Measurements from ENCODE around the gene ABCC1.
"Not testable (repeated sequence)": the region's sequence is repeated elsewhere in the genome, so short reads cannot be mapped to it uniquely, and the experiment has no call there.

The ABCC1 gene

DNA sequence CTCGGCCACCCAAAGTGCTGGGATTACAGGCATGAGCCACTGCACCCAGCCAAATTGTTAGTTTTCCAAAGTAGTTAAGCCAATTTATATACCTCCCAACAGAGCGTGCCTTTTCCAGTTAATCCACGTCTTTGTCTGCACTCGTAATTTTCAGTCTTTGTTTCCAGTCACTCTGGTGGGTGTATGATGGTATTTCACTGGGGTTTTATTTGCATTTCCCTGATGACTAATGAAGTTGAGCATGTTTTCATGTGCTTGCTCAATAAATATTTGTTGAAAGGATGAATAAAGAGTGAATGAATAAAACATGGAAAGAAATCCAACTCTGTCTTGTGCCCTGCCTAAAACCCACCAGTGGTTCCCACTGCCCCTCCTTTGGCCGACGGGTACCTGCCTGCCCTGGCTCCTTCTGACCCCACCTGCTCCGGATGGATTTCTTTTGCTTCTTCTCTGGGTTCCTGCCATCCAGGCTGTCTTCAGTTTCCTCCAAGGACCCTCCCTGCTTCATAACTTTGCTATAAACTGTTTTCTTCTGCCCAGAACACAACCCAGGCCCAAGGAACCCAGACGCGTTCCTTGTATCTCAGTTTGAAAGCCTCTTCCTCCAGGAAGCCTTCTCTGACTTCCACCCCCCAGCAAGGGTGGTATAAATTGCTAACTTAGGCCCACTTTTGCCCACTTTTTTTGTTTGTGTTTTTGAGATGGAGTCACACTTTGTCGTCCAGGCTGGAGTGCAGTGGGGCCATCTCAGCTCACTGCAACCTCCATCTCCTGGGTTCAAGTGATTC is 3.0 kb upstream of the ABCC1 start:
- DNase-seq, result no peak

DNA sequence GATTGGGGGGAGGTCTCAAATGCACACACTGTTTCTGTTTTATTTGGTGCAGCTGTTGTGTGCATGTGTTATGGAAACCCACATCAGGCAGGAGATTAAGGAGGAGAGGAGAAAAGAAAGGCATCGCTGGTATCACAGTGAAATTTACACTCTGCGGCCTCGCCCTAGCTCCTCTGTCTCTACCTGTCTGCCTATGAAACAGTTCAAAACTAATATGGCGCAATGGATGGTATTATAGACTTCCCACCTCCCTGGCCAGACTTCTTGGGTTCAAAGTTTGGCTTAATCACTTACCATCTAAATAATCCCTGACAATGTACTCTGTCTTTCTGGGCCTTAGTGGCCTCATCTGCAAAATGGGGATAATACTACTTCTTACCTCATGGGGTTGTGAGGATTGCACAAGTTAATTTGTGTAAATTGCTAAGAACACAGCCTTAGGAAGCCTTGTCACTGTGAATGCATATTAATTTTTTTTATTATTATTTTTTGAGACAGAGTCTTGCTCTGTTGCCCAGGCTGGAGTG is 1.4 kb upstream of the ABCC1 start:
- DNase-seq, result no peak

DNA sequence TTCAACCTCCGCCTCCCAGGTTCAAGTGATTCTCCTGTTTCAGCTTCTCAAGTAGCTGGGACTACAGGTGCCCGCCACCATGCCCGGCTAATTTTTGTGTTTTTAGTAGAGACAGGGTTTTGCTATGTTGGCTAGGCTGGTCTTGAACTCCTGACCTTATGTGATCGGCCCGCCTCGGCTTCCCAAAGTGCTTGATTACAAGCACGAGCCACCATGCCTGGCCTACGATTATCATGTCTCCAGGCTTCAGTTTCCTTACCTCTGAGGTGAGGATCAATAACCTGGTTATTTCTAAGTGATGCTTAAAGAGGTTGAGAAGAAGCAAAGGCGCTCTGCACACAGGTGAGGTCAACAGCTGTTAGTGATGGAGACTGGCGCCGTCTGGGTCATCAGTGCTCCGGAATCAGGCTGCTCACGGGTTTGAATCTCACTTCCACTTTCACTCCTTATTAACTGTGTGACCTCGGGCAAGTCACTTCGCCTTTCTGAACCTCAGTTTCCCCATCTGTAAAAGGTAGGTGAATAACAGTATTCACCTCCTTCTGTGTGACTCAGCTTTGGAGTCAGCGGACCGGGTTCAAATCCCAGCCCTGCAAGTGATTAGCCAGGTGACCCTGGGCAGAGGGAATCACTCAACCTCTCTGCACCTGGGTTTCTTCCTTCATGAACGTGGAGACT is 745 bp upstream of the ABCC1 start:
- DNase-seq, result no peak

DNA sequence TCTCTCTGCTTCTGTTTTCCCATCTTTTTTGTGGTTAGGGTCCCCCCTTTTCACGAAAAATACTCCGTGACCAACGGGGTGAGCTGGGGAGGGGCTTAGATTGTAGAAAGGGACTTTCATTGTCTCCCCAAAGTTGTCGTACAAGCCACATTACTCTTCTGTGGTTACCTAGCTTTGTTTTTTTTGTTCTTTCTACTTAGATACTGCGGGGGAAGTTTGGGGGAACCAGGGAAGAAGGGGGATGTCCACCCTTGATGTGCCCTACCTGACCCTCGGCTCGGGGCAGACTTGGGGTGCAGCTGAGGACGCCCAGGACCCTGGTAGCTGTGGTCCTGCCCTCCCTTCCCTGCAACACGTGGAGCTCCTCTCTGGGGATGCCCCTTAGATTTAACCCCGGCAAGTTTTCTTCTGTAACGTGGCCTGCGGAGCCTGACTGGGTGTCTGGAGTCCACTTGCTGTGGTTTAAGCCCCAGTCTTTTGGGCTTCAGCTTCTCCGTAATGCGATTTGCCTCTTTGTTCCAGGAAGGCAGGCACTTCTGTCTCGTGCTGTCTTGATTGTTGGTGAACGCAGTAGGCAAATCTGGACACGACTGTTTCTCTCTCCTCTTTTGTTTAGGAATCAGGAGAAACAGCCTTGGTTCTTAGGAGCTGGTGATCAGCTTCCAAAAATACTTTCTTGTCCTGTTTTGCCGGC is 892 bp downstream of the ABCC1 start:
- DNase-seq, result peak; percentile 15

DNA sequence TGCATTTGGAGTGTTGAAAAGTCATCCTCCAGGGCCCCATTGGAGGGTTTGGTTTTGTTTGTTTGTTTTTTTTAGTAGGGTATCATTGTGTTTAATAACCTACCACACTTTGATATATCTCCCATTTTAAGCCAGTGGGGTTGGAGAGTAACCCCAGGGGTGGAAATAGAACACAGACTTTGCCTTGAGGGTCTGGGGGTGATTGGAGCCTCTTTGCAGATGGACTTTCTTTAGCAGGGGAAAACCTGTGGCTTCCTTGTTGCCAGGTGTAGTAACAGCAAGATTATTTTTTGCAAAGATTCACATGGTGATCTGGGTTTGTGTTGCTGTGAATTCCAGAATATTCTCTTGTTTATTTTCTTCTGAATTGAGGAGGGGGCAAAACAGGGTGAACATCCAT is 1.5 kb downstream of the ABCC1 start:
- DNase-seq, result no peak

DNA sequence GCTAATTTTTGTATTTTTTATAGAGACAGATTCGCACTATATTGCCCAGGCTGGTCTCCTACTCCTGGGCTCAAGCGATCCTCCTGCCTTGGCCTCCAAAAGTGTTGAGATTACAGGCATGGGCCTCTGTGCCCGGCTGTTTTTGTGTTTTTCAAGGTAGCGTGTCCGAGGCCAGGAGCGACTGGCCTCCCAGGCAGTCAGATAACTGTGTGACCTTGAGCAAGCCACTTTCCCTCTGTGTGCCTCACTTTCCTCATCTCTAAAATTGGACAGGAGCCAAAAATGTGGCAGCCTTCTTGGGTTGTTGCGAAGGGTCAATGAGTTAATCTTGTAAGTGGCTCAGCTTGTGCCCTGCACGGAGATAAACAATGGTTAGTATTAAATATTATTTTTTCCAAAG is 2.4 kb downstream of the ABCC1 start:
- DNase-seq, result no peak

DNA sequence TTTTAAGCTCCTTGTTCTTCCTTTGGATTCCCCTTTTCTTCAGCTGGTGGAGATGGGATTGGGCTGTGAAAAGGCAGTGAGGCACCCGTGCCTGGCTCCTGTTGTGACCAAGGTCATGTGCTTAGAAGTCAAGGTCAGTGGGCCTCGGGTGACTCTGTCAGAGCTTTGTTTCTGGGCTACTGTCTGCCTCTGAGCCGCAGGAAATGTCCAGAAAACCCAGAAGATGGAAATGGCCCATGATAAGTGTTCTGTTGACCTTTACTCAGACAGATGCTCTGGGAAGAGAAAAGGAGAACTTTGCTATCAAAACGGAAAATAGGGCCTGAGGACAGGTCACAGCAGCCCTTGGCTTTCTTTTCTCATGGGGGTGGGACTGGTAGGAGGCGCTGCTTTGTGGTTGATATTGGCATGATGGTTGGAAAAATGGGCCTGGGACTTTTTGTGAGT is 2.9 kb downstream of the ABCC1 start:
- no peak for DNase-seq

DNA sequence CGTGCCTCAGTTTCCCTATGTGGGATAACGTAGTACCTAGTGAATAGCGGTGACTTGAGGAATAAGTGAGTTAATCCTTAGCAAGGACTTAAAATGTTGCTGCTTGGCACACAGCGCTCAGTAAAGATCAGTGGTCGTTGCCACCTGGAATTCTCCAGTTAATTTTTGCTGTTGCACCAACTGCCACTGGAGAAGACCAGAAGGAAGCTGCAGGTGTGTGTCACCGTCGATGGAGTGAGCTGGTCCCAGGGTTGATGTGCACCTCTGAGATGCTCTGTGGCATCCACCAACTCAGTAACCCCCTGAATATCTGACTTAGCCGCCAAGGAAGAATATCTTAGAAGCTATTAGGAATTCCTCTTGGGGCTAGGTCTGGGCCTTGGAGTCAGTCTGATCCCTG is 4.1 kb downstream of the ABCC1 start:
- DNase-seq, result no peak

DNA sequence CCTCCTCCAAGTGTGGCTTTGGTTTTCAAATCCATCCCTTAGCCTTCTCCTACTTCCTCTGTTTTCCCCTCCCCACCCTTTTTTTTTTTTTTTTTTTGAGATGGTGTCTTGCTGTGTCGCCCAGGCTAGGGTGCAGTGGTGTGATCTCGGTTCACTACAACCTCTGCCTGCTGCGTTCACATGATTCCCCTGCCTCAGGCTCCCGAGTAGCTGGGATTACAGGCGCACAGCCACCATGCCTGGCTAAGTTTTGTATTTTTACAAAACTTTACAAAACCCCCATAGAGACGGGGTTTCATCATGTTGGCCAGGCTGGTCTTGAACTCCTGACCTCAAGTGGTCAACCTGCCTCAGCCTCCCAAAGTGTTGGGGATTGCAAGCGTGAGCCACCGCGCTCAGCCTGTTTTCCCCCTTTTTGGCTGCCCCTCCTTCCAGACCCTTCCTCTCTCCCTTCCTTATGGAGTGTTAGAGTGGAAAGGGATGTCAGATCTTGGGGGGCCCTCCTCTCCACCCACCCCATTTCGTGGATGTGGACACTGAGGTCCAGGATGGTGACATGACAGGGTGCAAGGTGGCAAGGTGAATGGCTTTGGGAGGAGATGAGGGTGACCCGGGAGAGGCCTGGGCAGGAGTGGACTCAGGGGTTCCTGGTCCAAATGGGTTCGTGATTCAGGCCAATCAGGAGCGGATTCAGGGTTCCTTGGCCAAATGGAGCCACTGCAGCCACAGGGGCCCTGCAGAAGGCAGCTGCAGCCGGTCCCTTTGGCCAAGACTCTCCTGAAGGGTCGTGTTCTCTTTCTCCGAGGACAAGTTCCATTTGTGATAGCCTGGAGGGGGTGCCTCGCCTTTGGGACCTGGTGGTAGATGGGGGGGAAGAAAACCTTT is 4.8 kb downstream of the ABCC1 start:
- no peak for DNase-seq

DNA sequence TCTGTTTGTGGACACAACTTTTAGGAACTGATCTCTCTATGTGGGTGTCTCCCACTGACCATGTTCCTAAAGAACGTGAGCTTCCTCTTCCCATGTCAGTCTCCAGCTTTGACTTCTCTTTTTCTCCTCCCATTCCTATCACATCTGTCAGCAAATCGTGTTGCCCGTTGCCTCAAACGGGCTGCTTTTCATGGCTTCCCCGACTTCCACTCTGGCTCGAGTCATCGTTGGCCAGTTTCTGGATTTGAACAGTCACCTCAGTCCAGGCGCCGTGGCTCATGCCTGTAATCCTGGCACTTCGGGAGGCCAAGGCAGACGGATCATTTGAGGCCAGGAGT is 5.4 kb downstream of the ABCC1 start:
- DNase-seq, result no peak

DNA sequence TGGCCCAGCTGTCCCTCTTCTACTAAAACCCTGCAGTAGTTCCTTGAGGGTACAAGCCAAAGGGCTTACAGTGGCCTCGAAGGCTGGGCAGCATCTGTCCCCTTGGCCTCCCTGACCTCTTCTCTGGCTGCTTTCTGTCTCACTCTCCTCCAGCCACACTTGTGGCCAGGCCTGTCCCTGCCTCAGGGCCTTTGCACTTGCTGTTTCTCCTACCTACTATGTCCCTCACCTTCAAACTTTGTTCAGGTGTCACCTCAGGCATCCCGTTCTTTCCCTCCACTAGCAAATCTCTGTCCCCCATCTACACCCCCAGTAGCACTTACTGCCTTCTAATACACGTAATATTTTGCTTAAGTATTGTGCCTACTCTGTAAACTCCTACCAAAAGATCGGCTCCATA is 6.0 kb downstream of the ABCC1 start:
- no peak for DNase-seq

DNA sequence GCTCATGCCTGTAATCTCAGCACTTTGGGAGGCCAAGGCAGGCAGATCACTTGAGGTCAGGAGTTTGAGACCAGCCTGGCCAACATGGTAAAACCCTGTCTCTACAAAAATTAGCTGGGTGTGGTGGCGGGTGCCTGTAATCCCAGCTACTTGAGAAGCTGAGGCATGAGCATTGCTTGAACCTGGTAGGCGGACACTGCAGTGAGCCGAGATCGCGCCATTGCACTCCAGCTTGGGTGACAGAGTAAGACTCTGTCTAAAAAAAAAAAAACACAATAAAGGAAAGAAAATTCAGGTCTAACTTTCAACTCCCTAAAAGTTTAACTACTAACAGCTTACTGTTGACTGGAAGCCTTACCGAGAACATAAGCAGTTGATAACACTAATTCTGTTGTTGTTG is 6.7 kb downstream of the ABCC1 start:
- DNase-seq, result not testable (repeated sequence)

DNA sequence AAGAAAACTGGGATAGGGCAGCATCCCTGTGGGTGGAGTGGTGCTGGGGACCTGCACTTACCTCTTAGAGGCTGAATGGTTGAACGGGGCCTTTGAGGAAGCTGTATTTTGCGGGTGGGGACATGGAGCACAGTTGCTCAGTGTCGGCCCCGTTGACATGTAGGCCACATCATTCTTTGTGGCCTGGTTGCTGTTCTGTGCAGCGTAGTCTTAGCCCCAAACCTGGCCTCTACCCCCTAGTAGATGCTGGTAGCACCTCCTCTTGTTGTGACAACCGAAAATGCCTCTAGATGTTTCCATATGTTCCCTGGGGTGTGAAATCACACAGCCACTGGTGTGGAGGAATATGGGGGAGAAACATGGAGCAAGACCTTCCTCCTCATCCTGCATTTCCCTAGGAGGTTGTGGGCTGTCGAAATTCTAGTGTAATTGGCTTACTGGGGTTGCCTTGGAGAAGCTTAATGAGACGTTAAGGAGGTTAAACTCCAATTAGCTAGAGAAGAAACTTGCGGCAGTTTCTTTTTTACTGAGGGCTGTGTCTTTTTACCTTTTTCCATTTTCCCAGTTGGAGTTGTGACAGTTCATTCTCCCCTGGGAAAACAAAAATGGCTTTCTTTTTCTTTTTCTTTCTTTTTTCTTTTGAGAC is 9.4 kb downstream of the ABCC1 start:
- no peak for DNase-seq

DNA sequence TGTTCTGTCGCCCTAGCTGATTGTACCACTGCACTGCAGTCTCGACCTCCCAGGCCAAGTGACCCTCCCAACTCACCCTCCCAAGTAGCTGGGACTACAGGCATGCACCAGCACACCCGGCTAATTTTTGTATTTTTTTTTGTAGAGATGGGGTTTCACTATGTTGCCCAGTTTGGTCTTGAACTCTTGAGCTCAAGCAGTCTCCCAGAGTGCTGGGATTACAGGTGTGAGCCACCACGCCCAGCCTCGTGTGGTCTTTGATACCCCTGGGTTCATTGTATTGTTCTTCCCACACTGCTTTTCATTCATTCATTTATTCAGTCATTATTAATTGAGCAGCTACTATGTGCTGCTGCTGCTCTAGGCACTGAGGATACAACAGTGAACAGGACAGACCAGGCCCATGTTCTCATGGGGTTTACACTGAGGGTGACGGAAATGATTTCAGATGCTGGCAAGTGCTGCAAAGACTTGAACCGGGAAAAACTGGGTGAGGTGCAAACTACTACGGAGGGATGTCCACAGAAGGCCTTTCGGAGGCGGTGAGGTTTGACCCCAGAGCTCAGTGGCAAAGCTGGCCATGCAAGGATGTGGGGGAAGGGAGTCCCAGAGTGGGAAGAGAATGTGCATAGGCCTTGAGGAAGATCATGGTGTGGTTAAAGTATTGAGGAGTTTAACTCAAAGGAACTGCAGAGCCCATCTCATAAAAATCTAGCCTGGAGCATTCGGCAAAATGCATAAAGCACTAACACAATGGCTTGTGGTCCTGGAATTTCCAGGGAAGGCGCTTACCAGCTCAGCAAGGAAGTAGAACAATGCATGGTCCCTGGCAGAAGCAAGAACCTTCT is 10.9 kb downstream of the ABCC1 start:
- DNase-seq, result no peak

DNA sequence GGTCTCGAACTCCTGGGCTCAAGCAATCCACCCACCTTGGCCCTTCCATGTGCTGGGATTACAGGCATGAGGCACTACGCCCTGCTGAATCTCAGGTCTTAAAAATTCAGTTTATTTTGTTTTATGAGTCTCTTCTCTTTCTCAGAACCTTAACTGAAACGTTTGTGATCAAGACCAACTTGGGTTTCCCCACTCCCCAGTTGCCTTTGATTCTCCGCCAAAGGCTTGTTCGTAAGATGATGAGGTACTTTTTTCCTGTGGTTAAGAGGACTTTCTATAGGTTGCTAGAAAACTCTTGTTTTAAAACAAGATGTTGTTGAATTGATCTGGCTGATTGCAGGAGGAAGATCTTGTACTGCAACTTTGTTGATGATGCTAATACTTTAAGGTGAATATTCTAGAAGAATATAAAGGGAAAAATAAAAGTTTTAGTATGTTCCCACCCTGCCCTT is 11.7 kb downstream of the ABCC1 start:
- peak; percentile 51 for DNase-seq

DNA sequence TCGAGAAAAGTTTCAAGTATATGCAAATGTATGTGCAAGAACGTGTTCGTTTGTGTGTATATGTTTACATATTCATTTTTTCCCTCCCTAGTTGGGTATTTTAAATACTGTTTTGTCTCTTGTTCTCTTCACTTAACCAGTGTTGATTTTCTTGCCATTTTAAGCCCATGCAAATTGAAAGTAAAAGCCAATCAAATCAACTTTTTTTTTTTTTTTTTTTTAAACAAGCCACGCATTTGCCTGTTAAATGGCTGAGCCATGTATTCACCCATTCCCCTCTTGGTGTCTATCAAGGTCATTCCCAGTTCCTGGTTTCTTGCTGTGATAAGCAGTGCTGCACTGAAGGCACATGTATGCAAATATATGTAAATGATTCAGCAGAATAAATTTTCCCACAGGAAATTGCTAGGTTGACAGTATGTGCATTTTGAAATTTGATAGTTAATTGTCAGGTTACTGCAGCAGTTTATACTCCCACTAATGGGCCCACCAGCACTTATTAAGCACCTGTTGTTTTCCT is 12.2 kb downstream of the ABCC1 start:
- no peak for DNase-seq

DNA sequence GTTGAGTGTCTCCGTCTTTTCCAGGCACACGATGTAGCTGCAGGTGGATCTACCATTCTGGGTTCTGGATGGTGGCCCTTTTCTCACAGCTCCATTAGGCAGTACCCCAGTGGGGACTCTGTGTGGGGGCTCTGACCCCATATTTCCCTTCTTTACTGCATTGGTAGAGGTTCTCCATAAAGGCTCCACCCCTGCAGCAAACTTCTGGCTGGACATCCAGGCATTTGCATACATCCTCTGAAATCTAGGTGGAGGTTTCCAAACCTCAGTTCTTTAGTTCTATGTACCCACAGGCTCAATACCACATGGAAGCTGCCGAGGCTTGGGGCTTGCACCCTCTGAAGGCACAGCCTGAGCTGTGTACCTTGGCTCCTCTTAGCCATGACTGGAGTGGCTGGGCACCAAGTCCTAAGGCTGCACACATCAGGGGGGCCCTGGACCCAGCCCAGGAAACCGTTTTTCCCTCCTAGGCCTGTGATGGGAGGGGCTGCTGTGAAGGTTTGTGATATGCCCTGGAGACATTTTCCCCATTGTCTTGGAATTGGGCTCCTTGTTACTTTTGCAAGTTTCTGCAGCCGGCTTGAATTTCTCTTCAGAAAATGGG is 14.0 kb downstream of the ABCC1 start:
- no peak for DNase-seq

DNA sequence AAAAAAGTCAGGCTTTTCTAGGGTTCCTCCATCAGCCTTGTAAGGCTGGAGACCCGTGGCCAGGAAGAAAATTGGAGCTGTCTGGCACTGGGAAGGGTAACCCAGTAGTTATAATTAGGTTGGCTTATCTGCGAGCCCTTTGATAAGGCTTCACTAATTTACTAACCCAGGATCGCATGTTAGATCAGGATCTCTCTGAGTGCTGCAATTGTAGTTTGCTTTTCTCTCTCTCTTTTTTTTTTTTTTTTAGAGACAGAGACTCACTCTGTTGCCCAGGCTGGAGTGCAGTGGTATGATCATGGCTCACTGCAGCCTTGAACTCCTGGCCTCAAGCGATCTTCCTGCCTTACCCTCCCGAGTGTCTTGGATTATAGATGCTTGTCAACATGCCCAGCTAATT is 17.0 kb downstream of the ABCC1 start:
- no peak for DNase-seq

DNA sequence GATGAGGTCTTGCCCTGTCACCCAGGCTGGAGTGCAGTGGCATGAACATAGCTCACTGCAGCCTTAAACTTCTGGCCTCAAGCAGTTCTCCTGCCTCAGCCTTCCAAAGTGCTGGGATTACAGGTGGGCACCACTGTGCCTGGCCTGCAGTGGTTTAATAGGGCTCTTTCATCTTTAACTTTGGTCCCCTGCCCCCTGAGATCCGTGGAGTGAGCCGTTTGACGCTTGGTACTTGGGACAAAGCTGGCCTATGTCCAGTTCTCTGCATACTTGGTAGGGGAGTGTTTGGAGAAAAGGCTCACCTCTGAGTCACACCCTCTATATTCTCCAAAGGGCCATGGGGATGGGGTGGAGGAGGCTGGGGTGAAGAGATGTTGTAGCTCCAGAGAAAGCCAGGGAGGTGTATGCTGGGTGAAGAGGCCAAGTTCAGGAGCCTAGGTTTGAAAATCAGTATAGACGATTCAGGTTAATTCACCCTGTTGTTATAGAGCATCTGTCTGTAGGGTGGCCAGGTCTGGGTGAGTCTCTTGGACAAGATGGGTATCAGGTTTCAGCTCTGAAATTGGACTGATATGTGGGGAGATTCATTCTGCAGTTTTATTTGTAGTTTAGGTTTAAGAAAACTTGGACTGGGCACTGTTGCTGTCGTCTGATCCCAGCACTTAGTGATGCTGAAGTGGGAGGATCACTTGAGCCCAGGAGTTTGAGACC is 17.6 kb downstream of the ABCC1 start:
- DNase-seq, result no peak
